ENCODE results near the gene EIF6. TPM values are rescaled to one million over a fixed set of nuclear protein-coding genes. Genes with fewer than 3 reads are reported as not detected.

EIF6 gene
- total RNA-seq, 1 donor from 2014 or later: 109 TPM

- no peaks in the 10 kb centered on the region for H3K4me1 Mint-ChIP-seq (ENCODE audit: low read depth)
- peaks cover 4% of the 10 kb centered on the region for H3K9me3 Mint-ChIP-seq (ENCODE audit: low read depth)
- no peaks in the 10 kb centered on the region for H3K27me3 Mint-ChIP-seq
- no peak for DNase-seq (ENCODE audit: low spot score, unreplicated experiment)
- TF ChIP-seq CTCF (IDR thresholded peaks at IDR 0.05; ENCODE audit: unreplicated experiment): no peak
- no peak overlapping the region for H3K27ac Mint-ChIP-seq
- H3K36me3 Mint-ChIP-seq (ENCODE audit: insufficient read depth): no peaks in the 10 kb centered on the region
- H3K4me3 Mint-ChIP-seq (ENCODE audit: low read depth): no peak overlapping the region
These were observed 40.6 kb downstream of the EIF6 start for GRCh38 chr20:35243986-35244385.

- Mint-ChIP-seq H3K4me1 (ENCODE audit: low read depth) (no peaks in the 10 kb centered on the region), H3K9me3 (ENCODE audit: low read depth) (peaks cover 6% of the 10 kb centered on the region), H3K27me3 (no peaks in the 10 kb centered on the region), H3K4me3 (ENCODE audit: low read depth) (no peak overlapping the region), H3K36me3 (ENCODE audit: insufficient read depth) (no peaks in the 10 kb centered on the region), H3K27ac (no peak overlapping the region)
- DNase-seq (ENCODE audit: low spot score, unreplicated experiment): no peak
- no peak for TF ChIP-seq CTCF (IDR thresholded peaks at IDR 0.05; ENCODE audit: unreplicated experiment)
These were observed 41.3 kb downstream of the EIF6 start for GRCh38 chr20:35243317-35243716.

GRCh38 chr20:35240811-35241293 lies 43.7 kb downstream of the EIF6 start:
- Mint-ChIP-seq H3K9me3 (ENCODE audit: low read depth) (peaks cover 6% of the 10 kb centered on the region), H3K4me3 (ENCODE audit: low read depth) (no peak overlapping the region), H3K27me3 (no peaks in the 10 kb centered on the region), H3K36me3 (ENCODE audit: insufficient read depth) (peaks cover 3% of the 10 kb centered on the region), H3K4me1 (ENCODE audit: low read depth) (no peaks in the 10 kb centered on the region), H3K27ac (no peak overlapping the region)
- DNase-seq (ENCODE audit: low spot score, unreplicated experiment): no peak
- TF ChIP-seq CTCF (IDR thresholded peaks at IDR 0.05; ENCODE audit: unreplicated experiment): no peak

- Mint-ChIP-seq H3K27ac (no peak overlapping the region), H3K4me3 (ENCODE audit: low read depth) (no peak overlapping the region), H3K4me1 (ENCODE audit: low read depth) (no peaks in the 10 kb centered on the region), H3K36me3 (ENCODE audit: insufficient read depth) (peaks cover 3% of the 10 kb centered on the region), H3K9me3 (ENCODE audit: low read depth) (peaks cover 6% of the 10 kb centered on the region), H3K27me3 (no peaks in the 10 kb centered on the region)
- no peak for DNase-seq (ENCODE audit: low spot score, unreplicated experiment)
- TF ChIP-seq CTCF (IDR thresholded peaks at IDR 0.05; ENCODE audit: unreplicated experiment): no peak
These were observed 44.3 kb downstream of the EIF6 start for GRCh38 chr20:35240083-35240810.

GRCh38 chr20:35238735-35239134 lies 45.8 kb downstream of the EIF6 start:
- H3K27me3 Mint-ChIP-seq: no peaks in the 10 kb centered on the region
- no peak for TF ChIP-seq CTCF (IDR thresholded peaks at IDR 0.05; ENCODE audit: unreplicated experiment)
- peaks cover 3% of the 10 kb centered on the region for H3K36me3 Mint-ChIP-seq (ENCODE audit: insufficient read depth)
- no peak overlapping the region for H3K27ac Mint-ChIP-seq
- peaks cover 6% of the 10 kb centered on the region for H3K9me3 Mint-ChIP-seq (ENCODE audit: low read depth)
- H3K4me1 Mint-ChIP-seq (ENCODE audit: low read depth): no peaks in the 10 kb centered on the region
- DNase-seq (ENCODE audit: low spot score, unreplicated experiment): no peak
- H3K4me3 Mint-ChIP-seq (ENCODE audit: low read depth): no peak overlapping the region
